ENCODE results near the gene CSRP1. TPM values are rescaled to one million over a fixed set of nuclear protein-coding genes. Genes with fewer than 3 reads are reported as not detected.

The CSRP1 gene
- total RNA-seq, 4 donors from 2014 or later, result 22.7 to 91.1 (median 68.9) TPM

DNA sequence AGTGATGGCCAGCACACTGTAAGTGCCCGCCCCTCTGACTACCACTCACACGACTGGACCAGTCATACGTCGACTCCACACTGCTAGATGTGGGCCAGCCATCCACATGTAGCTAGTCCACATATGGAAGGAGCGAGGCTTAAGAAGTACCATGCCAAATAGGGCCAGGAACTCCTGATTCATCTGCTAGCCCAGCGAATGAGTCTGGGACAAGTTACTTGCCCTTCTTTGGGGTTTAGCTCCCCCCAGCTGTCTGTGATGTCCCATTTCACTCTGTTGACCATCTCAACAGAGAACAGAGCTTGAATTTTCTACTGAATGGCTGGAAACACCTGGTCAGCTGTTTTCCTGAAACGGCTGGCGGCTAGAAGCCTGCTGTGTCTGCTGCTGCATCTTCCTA lies 5.8 kb downstream of the CSRP1 start:
- no peaks in the 10 kb centered on the region for H3K27me3 ChIP-seq
- H3K4me1 ChIP-seq, result peaks cover 20 to 39% of the 10 kb centered on the region in 2 donors
- peak overlapping the region; percentile 75 to 83 (median 78) for H3K27ac ChIP-seq
- no peak overlapping the region for H3K4me3 ChIP-seq
- intact Hi-C loops (cut with DNase I; ENCODE audit: low total_unique reads), result no loop called here
- no peaks in the 10 kb centered on the region for H3K9me3 ChIP-seq
- ATAC-seq (no peak), DNase-seq (no peak)
- no peaks in the 10 kb centered on the region for H3K36me3 ChIP-seq
- TF ChIP-seq, protein P1, sequence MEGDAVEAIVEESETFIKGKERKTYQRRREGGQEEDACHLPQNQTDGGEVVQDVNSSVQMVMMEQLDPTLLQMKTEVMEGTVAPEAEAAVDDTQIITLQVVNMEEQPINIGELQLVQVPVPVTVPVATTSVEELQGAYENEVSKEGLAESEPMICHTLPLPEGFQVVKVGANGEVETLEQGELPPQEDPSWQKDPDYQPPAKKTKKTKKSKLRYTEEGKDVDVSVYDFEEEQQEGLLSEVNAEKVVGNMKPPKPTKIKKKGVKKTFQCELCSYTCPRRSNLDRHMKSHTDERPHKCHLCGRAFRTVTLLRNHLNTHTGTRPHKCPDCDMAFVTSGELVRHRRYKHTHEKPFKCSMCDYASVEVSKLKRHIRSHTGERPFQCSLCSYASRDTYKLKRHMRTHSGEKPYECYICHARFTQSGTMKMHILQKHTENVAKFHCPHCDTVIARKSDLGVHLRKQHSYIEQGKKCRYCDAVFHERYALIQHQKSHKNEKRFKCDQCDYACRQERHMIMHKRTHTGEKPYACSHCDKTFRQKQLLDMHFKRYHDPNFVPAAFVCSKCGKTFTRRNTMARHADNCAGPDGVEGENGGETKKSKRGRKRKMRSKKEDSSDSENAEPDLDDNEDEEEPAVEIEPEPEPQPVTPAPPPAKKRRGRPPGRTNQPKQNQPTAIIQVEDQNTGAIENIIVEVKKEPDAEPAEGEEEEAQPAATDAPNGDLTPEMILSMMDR (IDR thresholded peaks at IDR 0.05 in 4 of 5, conservative IDR thresholded peaks at IDR 0.05 in 1 of 5), result no peak
- no peak for TF ChIP-seq POLR2A (IDR thresholded peaks at IDR 0.05)
- in situ Hi-C loops (cut with MboI; ENCODE audit: low sequenced_read_pairs in 4 of 4), result no loop called here

DNA sequence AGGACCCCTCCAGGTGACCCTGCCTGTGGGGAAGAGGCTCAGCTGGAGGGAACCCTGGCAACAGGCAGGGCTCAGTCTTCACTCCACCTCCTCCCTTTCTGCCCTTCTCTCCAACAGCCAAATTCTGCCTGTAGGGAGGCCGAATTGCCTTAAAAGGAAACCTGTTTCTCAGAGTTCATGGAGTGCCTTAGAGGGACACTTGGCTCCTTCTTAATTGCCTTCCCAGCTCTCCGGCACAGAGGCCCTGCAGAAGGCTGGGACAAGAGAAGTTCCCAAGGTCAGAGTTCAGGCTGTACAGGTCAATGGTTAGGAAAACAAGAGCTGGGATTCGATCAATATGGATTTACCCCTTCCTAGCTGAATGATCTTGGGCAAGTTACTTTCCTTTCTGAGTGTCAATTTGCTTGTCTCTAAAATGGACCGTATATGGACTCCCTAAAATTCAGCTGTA lies 6.2 kb downstream of the CSRP1 start:
- peak; percentile 51 for ATAC-seq

DNA sequence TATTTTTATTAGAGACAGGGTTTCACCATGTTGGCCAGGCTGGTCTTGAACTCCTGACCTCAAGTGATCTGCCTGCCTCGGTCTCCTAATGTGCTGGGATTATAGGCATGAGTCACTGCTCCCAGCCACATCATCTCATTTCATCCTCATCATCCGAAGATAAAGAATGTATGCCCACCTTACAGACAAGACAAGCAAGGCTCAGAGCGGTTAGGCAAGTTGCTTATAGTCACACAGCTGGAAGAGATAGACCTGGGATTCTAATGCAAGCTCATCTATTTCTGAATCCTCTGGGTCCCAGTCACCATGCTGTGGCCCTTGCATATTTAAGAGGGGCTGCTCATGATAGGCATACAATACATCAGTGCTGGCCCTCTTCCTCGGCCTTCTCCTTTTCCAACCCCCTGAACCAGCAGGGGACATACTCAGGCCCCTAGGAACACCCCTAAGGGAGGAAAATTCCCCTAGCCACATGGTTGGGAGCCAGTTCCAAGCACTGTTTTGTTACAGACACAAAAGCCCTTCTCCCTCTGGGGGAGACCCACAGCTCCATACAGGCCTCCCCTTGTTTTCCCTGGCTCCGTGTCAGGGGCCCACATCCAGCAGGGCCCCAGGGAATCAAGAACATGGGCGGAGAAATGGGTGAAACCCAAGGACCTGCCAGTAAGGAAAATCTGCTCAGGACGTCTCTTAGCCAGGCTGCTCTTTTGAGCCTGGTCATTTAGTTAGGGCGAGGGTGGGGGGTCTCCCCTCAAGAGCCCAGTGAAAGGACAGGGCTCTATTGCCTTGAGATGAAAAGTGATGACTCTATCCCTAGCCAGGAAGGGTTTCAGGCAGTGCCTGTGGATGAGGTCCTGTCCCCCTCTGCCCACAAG lies 6.9 kb downstream of the CSRP1 start:
- Histone ChIP-seq H3K4me1 (peaks cover 31 to 44% of the 10 kb centered on the region in 2 donors), H3K27me3 (no peaks in the 10 kb centered on the region), H3K4me3 (no peak overlapping the region), H3K27ac (peak overlapping the region; percentile 75 to 83 (median 78)), H3K36me3 (no peaks in the 10 kb centered on the region), H3K9me3 (no peaks in the 10 kb centered on the region)
- no peak for ATAC-seq
- TF ChIP-seq, protein P1 (IDR thresholded peaks at IDR 0.05 in 4 of 5, conservative IDR thresholded peaks at IDR 0.05 in 1 of 5), result no peak
- TF ChIP-seq POLR2A (IDR thresholded peaks at IDR 0.05), result no peak
- DNase-seq, result no peak
- in situ Hi-C loops (cut with MboI; ENCODE audit: low sequenced_read_pairs in 4 of 4), result no loop called here
- intact Hi-C loops (cut with DNase I; ENCODE audit: low total_unique reads), result no loop called here

More for the DNA sequence above, 6.2 kb downstream of the CSRP1 start:
- TF ChIP-seq, protein P1 (IDR thresholded peaks at IDR 0.05 in 4 of 5, conservative IDR thresholded peaks at IDR 0.05 in 1 of 5), result no peak
- no peak for TF ChIP-seq POLR2A (IDR thresholded peaks at IDR 0.05)
- H3K4me3 ChIP-seq, result no peak overlapping the region
- intact Hi-C loops (cut with DNase I; ENCODE audit: low total_unique reads), result no loop called here
- in situ Hi-C loops (cut with MboI; ENCODE audit: low sequenced_read_pairs in 4 of 4), result no loop called here
- DNase-seq, result peak in 1 of 2 donors; percentile 33
- no peaks in the 10 kb centered on the region for H3K9me3 ChIP-seq
- peak overlapping the region; percentile 75 to 83 (median 78) for H3K27ac ChIP-seq
- H3K4me1 ChIP-seq, result peaks cover 24 to 39% of the 10 kb centered on the region in 2 donors
- no peaks in the 10 kb centered on the region for H3K36me3 ChIP-seq
- H3K27me3 ChIP-seq, result no peaks in the 10 kb centered on the region

DNA sequence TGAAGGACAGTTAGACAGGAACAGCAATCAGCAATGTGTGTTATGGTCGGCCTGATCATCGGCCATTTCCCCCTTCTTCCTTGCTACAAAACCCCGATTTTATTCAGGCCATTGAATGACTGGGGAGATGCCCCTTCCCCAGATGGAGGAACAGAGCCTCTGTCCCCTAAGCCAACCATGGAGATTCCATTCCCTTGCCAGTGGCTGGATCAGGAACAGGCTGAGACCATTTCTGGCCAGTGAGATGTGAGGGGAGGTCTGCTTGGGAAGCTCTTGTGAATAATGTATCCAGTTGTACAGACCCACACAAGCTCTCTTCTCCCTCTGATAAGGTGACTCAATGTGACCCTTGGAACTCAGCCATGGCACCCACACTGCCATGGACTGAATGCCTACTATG lies 7.7 kb downstream of the CSRP1 start:
- peaks cover 36 to 52% of the 10 kb centered on the region in 2 donors for H3K4me1 ChIP-seq
- DNase-seq (no peak), ATAC-seq (no peak)
- no peaks in the 10 kb centered on the region for H3K9me3 ChIP-seq
- no peaks in the 10 kb centered on the region for H3K36me3 ChIP-seq
- in situ Hi-C loops (cut with MboI; ENCODE audit: low sequenced_read_pairs in 4 of 4) (no loop called here), intact Hi-C loops (cut with DNase I; ENCODE audit: low total_unique reads) (no loop called here)
- no peak overlapping the region for H3K4me3 ChIP-seq
- no peaks in the 10 kb centered on the region for H3K27me3 ChIP-seq
- H3K27ac ChIP-seq, result peak overlapping the region in 2 of 4 donors; percentile 39 to 77
- TF ChIP-seq POLR2A (IDR thresholded peaks at IDR 0.05), result no peak
- TF ChIP-seq, protein P1 (IDR thresholded peaks at IDR 0.05 in 4 of 5, conservative IDR thresholded peaks at IDR 0.05 in 1 of 5), result no peak

Measured in gastrocnemius medialis (tissue), 4 donors.